Activated effector memory CD4-positive, alpha-beta T cell treated with anti-CD3 and anti-CD28 coated beads, Interleukin-2, amount 50 U/mL, for 16 hours (primary cell): Measurements from ENCODE around the gene LTBP1.
"Not testable (repeated sequence)": the region's sequence is repeated elsewhere in the genome, so short reads cannot be mapped to it uniquely, and the experiment has no call there.

ENCODE experiments used
- DNase-seq: peaks from one replicate; pipeline ENCODE4 v3.0.0-alpha.2; 2020

The LTBP1 gene

DNA sequence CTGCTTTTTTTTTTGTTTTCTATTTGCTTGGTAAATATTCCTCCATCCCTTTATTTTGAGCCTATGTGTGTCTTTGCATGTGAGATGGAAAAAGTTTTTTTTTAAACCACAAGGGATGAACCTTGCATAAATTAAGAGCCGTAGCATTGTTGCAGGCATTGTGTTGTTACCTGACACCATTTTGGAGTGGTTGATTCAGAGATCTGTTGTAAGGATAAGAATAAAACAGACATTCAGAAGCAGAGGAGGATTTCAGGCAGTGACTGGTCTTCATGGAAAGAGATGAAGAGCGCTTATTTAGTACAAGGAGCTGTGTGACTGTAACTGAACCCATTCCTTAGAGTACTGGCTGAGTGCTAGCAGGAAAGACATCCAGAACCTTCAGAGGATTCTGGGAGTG lies 101.2 kb downstream of the LTBP1 start:
- no peak for DNase-seq

GRCh38 chr2:33051586-33052360 lies 105.0 kb downstream of the LTBP1 start:
- no peak for DNase-seq

- DNase-seq: no peak
Measured at GRCh38 chr2:33052361-33052735, 105.6 kb downstream of the LTBP1 start.

GRCh38 chr2:33052795-33053194 lies 106.0 kb downstream of the LTBP1 start:
- not testable (repeated sequence) for DNase-seq

- DNase-seq: no peak
Measured at GRCh38 chr2:33056170-33056569, 109.4 kb downstream of the LTBP1 start.

- not testable (repeated sequence) for DNase-seq
Measured at GRCh38 chr2:33057307-33058028, 110.7 kb downstream of the LTBP1 start.

GRCh38 chr2:33058716-33059470 lies 112.1 kb downstream of the LTBP1 start:
- no peak for DNase-seq

DNA sequence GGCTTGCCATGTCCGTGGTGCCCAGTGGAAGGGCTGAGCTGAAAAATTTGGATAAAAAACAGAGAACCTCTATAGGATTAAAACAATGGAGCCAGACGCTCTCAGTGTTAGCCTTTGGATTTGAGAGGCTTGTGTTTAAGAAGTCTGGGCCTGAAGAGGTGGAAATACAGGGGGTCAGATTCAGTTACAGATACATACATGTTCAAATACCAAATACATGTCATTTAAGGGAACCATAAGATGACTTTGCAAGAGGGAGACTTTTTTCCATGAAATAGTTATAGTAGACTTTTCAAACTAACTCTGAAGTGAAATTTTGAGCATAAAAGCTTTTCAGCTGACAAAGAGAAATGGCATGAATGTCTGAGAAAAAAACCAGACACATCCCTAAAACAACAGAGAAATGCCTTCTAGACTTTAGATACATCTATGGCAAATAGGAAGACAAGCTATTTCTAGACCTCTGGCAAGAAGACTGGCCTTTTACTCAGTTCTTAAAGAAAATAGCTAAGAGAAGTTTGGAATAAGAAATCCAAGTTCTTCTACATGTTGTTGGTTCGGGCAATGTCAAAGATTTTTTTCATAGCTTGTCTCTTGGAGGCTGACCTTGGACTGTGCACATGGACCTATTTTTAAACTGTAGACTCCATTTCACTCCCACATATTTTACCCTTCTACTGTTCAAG lies 112.9 kb downstream of the LTBP1 start:
- DNase-seq: no peak

DNA sequence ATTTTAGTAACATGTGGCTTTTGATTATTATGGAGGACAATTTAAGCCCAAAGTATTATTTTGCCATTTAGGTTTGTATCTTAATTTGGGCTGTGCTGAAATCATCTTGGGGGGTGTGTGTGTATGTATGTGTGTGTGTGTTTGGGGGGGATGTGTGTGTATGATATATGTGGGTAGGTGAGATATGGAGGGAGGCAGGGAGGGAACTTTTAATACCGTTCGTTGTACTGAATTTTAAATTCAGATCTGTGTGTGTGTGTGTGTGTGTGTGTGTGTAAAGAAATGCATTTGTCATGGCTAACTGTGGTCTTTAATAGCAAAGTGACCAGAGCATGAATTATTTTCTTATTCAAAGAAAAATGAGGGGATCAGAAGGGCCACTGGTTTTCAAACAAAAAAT lies 113.7 kb downstream of the LTBP1 start:
- no peak for DNase-seq

DNA sequence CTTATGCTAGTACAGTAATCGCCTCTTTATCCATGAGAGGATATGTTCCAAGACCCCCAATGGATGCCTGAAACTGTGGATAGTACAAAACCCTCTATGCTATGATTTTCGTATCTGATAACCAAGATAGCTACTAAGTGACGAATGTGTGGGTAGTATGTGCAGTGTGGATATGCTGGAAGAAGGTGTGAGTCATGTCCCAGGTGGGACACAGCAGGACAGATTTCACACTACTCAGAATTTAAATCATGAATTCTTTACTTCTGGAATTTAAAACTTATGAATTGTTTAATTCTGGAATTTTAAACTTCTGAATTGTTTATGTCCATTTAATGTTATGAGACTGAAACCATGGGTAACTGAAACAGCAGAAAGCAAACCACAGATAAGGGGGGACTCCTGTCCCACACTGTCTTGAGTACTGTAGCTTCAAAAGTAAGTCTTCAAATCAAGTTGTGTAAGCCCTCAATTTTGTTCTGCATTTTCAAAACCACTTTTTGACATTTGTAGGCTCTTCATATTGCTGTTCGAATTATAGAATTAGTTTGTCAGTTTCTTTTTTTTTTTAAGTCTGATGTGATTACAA lies 116.0 kb downstream of the LTBP1 start:
- no peak for DNase-seq

GRCh38 chr2:33064349-33064801 lies 117.6 kb downstream of the LTBP1 start:
- no peak for DNase-seq

DNA sequence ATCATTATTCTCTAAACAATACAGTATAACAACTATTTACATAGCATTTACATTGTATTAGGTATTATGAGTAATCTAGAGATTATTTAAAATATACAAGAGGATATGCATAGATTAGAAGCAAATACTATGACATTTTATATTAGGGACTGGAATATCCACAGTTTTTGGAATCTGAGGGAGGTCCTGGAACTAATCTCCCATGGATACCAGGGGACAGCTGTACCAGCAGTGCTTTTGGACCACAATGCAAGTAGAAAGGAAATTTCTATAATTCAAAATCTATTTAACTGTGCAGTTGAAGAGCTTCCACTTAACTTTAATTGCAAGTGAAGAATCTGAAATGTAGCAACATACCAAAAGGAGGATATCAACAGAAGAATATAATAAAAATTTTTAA lies 120.8 kb downstream of the LTBP1 start:
- no peak for DNase-seq

DNA sequence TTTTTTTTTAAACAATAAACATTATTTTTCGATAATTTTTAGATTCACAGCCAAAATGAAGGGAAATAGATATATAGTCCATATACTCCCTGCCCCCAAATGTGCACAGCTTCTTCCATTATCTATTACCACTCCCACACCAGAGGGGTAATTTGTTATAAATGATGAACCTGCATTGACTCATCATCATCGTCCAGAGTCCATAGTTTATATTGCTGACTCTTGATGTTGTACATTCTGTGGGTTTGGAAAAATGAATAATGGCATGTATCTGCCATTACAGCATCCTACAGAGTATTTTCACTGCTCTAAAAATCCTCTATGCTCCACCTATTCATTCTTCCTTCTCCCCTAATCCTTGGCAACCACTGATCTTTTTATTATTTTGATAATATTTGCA lies 121.5 kb downstream of the LTBP1 start:
- no peak for DNase-seq

DNA sequence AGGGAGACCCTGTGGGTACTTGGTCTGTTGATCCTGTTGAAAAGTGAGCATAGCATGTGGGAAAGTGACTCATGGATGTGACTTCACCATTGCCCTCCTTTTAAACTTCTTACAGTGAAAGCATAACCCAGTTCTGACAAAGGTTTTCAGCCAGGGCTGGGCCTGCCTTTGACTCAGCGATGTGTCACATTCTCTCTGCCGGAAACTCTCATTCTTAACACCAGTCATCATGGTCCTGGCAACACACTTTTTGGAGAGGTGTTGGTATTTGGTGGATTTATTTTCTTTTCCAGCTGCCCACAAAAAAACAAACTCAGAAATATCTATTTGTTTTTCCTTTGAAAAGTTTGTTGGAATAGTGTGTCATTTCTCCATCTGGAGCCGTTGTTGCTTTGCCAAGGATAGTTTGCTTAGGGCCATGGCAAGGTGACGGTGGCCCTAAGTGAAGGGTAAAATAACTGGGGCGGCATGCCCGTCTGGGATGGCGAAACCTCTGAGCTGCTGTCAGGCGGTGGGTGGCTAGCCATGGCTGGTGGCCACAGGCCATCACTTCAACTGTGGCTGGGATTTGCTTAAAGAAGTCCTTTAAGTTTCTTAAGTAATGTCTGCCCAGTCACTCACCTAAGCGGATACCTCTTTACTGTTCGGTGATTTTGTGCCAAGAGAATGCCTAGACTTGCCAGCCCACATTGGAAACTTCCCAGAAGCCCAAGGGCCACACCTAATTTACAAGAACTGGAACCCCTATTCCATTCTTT lies 123.3 kb downstream of the LTBP1 start:
- peak; percentile 66 for DNase-seq

DNA sequence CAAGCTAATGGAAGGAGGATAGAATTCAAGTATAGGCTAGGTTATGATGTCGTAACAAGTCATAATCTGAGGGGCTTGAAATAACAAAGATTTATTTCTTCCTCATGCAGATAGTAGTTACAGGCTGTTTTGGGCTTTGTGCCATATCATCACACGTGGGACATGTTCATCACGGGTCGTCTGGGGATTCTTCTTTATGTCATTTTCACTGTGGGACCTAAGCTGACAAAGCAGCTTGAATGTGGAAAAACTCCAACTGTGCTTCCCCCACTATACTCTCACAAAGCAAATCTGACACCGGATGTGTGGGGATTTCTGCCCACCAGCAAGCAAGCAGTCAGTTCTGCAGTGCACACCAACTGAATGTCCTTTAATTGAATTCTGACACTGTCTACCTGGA lies 124.8 kb downstream of the LTBP1 start:
- no peak for DNase-seq

- DNase-seq: no peak
Measured at GRCh38 chr2:33072614-33073013, 125.9 kb downstream of the LTBP1 start.

DNA sequence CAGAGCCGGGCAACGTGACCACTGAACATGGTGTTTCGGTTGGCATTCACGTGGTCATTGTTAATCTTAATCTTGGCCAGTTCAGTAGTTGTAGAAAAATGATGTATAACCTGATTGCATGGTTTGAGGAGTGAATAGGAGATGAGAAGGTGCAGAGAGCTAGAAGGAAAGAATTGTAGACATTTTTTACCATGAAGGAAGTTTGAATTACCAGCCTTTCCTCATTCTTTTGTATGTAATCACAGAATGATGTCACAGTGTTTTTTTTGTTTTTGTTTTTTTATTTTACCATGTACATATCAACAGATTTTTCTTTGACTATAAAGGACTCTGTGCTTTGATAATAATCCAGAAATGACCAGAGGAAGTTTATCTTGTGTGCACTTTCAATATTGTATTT lies 126.3 kb downstream of the LTBP1 start:
- no peak for DNase-seq

DNA sequence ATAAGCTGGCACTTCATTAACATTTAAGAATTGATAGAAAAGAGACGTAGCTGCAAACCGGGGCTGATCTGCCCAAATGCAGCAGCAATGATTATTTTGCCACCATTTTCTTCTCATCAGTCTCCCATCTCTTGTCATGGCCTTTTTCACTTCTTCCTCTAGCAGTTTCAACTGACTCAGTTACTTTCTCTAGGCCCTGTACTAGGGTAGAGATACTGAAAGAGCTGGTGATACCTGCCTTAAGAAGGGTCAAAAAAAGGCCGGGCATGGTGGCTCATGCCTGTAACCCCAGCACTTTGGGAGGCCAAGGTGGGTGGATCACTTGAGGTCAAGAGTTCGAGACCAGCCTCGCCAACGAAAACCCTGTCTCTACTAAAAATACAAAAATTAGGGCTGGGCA lies 127.4 kb downstream of the LTBP1 start:
- DNase-seq: no peak

GRCh38 chr2:33077311-33077710 lies 130.6 kb downstream of the LTBP1 start:
- DNase-seq: no peak

DNA sequence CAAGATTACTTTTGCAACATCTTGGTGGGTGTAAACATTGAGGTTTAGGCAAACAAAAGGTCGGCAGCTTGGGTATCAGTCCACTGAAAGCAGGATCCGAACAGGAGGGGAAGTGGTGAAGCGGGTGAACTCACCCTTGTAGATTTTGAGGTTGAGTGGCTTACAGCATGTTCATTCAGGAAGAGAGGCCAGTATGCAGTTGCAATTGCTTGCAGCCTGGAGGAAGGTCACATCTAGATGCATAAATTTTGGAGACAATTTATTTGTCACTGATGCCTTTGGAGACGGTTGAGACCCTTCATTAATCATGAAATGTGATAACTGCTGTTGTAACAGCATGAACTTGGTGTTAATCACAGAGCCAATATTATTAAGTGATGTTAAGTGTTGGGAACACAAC lies 131.1 kb downstream of the LTBP1 start:
- DNase-seq: no peak

DNA sequence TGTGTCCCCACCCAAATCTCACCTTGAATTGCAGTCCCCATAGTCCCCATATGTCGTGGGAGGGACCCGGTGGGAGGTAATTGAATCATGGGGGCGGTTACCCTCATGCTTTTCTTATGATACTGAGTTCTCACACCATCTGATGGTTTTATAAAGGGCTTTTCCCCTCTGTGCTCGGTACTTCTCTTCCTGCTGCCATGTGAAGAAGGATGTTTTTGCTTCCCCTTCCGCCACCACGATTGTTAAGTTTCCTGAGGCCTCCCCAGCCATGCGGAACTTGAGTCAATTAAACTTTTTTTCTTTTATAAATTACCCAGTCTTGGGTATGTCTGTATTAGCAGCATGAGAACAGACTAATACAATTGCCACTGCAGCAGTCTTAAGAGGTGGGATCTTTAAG lies 134.9 kb downstream of the LTBP1 start:
- DNase-seq: no peak
